ENCODE results near the gene SHANK3. TPM values are rescaled to one million over a fixed set of nuclear protein-coding genes. Genes with fewer than 3 reads are reported as not detected.
A peak's percentile ranks its signal among the peaks of the same experiment; 100 is the strongest.

Gene SHANK3
- total and polyA plus RNA-seq, 2 donors from 2014 or later = 8.8 to 40.5 TPM

- FAIRE-seq (no peak), DNase-seq (peak in 1 of 5 donors; percentile 44)
- intact Hi-C loops (cut with DNase I) = no loop called here
- H3K36me3 ChIP-seq (ENCODE audit: control insufficient read depth in 2 of 3, insufficient read depth in 3 of 3, low read length in 3 of 3) = peaks cover 0 to 7% (median 5%) of the 10 kb centered on the region in 3 donors
- no peak overlapping the region for H3K4me3 ChIP-seq (ENCODE audit: low read length in 3 of 3)
- no peak for TF ChIP-seq CTCF (IDR thresholded peaks at IDR 0.05; ENCODE audit: borderline replicate concordance, extremely low read depth, insufficient read depth)
- no peaks in the 10 kb centered on the region for H3K9me3 ChIP-seq (ENCODE audit: control insufficient read depth in 2 of 3, insufficient read depth in 1 of 3, low read length in 3 of 3)
- no peak overlapping the region for H3K9ac ChIP-seq (ENCODE audit: low read length in 3 of 3)
- H3K27me3 ChIP-seq (ENCODE audit: control insufficient read depth, insufficient read depth, low read length) = no peaks in the 10 kb centered on the region
- no peak overlapping the region for H3K27ac ChIP-seq (ENCODE audit: low read depth in 2 of 2, low read length in 2 of 2)
- H3K4me1 ChIP-seq (ENCODE audit: control insufficient read depth in 2 of 3, insufficient read depth in 2 of 3, low read depth in 1 of 3, low read length in 3 of 3) = no peaks in the 10 kb centered on the region
Measured at GRCh38 chr22:50720301-50721256, 48.0 kb downstream of the SHANK3 start.

- intact Hi-C loops (cut with DNase I) = no loop called here
- H3K27ac ChIP-seq (ENCODE audit: low read depth in 2 of 2, low read length in 2 of 2) = no peak overlapping the region
- peaks cover 0 to 7% (median 5%) of the 10 kb centered on the region in 3 donors for H3K36me3 ChIP-seq (ENCODE audit: control insufficient read depth in 2 of 3, insufficient read depth in 3 of 3, low read length in 3 of 3)
- DNase-seq (peak in 1 of 5 donors; percentile 62), FAIRE-seq (no peak)
- H3K27me3 ChIP-seq (ENCODE audit: control insufficient read depth, insufficient read depth, low read length) = no peaks in the 10 kb centered on the region
- no peak overlapping the region for H3K4me3 ChIP-seq (ENCODE audit: low read length in 3 of 3)
- H3K9me3 ChIP-seq (ENCODE audit: control insufficient read depth in 2 of 3, insufficient read depth in 1 of 3, low read length in 3 of 3) = no peaks in the 10 kb centered on the region
- H3K9ac ChIP-seq (ENCODE audit: low read length in 3 of 3) = no peak overlapping the region
- TF ChIP-seq CTCF (IDR thresholded peaks at IDR 0.05; ENCODE audit: borderline replicate concordance, extremely low read depth, insufficient read depth) = no peak
- no peaks in the 10 kb centered on the region for H3K4me1 ChIP-seq (ENCODE audit: control insufficient read depth in 2 of 3, insufficient read depth in 2 of 3, low read depth in 1 of 3, low read length in 3 of 3)
Measured at GRCh38 chr22:50721257-50721844, 48.7 kb downstream of the SHANK3 start.

GRCh38 chr22:50722048-50722701 lies 49.6 kb downstream of the SHANK3 start:
- H3K4me1 ChIP-seq (ENCODE audit: control insufficient read depth in 2 of 3, insufficient read depth in 2 of 3, low read depth in 1 of 3, low read length in 3 of 3) = no peaks in the 10 kb centered on the region
- intact Hi-C loops (cut with DNase I) = no loop called here
- no peaks in the 10 kb centered on the region for H3K9me3 ChIP-seq (ENCODE audit: control insufficient read depth in 2 of 3, insufficient read depth in 1 of 3, low read length in 3 of 3)
- no peak for FAIRE-seq
- H3K27me3 ChIP-seq (ENCODE audit: control insufficient read depth, insufficient read depth, low read length) = no peaks in the 10 kb centered on the region
- H3K4me3 ChIP-seq (ENCODE audit: low read length in 3 of 3) = no peak overlapping the region
- H3K27ac ChIP-seq (ENCODE audit: low read depth in 2 of 2, low read length in 2 of 2) = no peak overlapping the region
- no peak overlapping the region for H3K9ac ChIP-seq (ENCODE audit: low read length in 3 of 3)
- H3K36me3 ChIP-seq (ENCODE audit: control insufficient read depth in 2 of 3, insufficient read depth in 3 of 3, low read length in 3 of 3) = peaks cover 0 to 9% (median 5%) of the 10 kb centered on the region in 3 donors
- no peak for TF ChIP-seq CTCF (IDR thresholded peaks at IDR 0.05; ENCODE audit: borderline replicate concordance, extremely low read depth, insufficient read depth)
- DNase-seq = no peak

Other genes with a start within 250 kb of the SHANK3 start
- 73.9 TPM for gene SBF1, start 197.8 kb upstream of the SHANK3 start, total RNA-seq
- gene SBF1, start 197.8 kb upstream of the SHANK3 start, polyA plus RNA-seq (ENCODE audit: insufficient read depth, low read depth, low replicate concordance) = 18.1 TPM
- gene ADM2, start 191.3 kb upstream of the SHANK3 start, total RNA-seq = 8.0 TPM
- gene ADM2, start 191.3 kb upstream of the SHANK3 start, polyA plus RNA-seq (ENCODE audit: insufficient read depth, low read depth, low replicate concordance) = 10.6 TPM
- 3.5 TPM for gene MIOX, start 186.0 kb upstream of the SHANK3 start, total RNA-seq
- gene MIOX, start 186.0 kb upstream of the SHANK3 start, polyA plus RNA-seq (ENCODE audit: insufficient read depth, low read depth, low replicate concordance) = 455 TPM
- gene LMF2, start 165.1 kb upstream of the SHANK3 start, total RNA-seq = 77.9 TPM
- 41.7 TPM for gene LMF2, start 165.1 kb upstream of the SHANK3 start, polyA plus RNA-seq (ENCODE audit: insufficient read depth, low read depth, low replicate concordance)
- 41.5 TPM for gene NCAPH2, start 164.6 kb upstream of the SHANK3 start, total RNA-seq
- 31.4 TPM for gene NCAPH2, start 164.6 kb upstream of the SHANK3 start, polyA plus RNA-seq (ENCODE audit: insufficient read depth, low read depth, low replicate concordance)
- 4.1 TPM for gene SCO2, start 147.2 kb upstream of the SHANK3 start, total RNA-seq
- 1.1 TPM for gene SCO2, start 147.2 kb upstream of the SHANK3 start, polyA plus RNA-seq (ENCODE audit: insufficient read depth, low read depth, low replicate concordance)
- gene TYMP, start 142.8 kb upstream of the SHANK3 start, total RNA-seq = 163 TPM
- 22.2 TPM for gene TYMP, start 142.8 kb upstream of the SHANK3 start, polyA plus RNA-seq (ENCODE audit: insufficient read depth, low read depth, low replicate concordance)
- gene KLHDC7B, start 126.9 kb upstream of the SHANK3 start, total RNA-seq = 16.1 TPM
- 1.4 TPM for gene KLHDC7B, start 126.9 kb upstream of the SHANK3 start, polyA plus RNA-seq (ENCODE audit: insufficient read depth, low read depth, low replicate concordance)
- gene SYCE3, start 109.9 kb upstream of the SHANK3 start, total RNA-seq = not detected
- gene SYCE3, start 109.9 kb upstream of the SHANK3 start, polyA plus RNA-seq (ENCODE audit: insufficient read depth, low read depth, low replicate concordance) = 4.6 TPM
- 34.3 TPM for gene CPT1B, start 94.4 kb upstream of the SHANK3 start, total RNA-seq
- gene CPT1B, start 94.4 kb upstream of the SHANK3 start, polyA plus RNA-seq (ENCODE audit: insufficient read depth, low read depth, low replicate concordance) = 20.6 TPM
- 91.7 TPM for gene CHKB, start 90.0 kb upstream of the SHANK3 start, total RNA-seq
- 73.0 TPM for gene CHKB, start 90.0 kb upstream of the SHANK3 start, polyA plus RNA-seq (ENCODE audit: insufficient read depth, low read depth, low replicate concordance)
- gene MAPK8IP2, start 72.0 kb upstream of the SHANK3 start, total RNA-seq = 1.1 TPM
- gene MAPK8IP2, start 72.0 kb upstream of the SHANK3 start, polyA plus RNA-seq (ENCODE audit: insufficient read depth, low read depth, low replicate concordance) = 1.0 TPM
- 53.0 TPM for gene ARSA, start 44.7 kb upstream of the SHANK3 start, total RNA-seq
- gene ARSA, start 44.7 kb upstream of the SHANK3 start, polyA plus RNA-seq (ENCODE audit: insufficient read depth, low read depth, low replicate concordance) = 52.8 TPM
- 1.6 TPM for gene ACR, start 65.4 kb downstream of the SHANK3 start, total RNA-seq
- gene ACR, start 65.4 kb downstream of the SHANK3 start, polyA plus RNA-seq (ENCODE audit: insufficient read depth, low read depth, low replicate concordance) = 1.0 TPM
- 43.5 TPM for gene RABL2B, start 110.8 kb downstream of the SHANK3 start, total RNA-seq
- gene RABL2B, start 110.8 kb downstream of the SHANK3 start, polyA plus RNA-seq (ENCODE audit: insufficient read depth, low read depth, low replicate concordance) = 26.2 TPM

Data from kidney (tissue), 14 donors.